22Rv1 (cell line): ENCODE measurements around the gene ACO1.

Source experiments
- CTCF ChIP-seq: fragments of 450-650 bp; IDR thresholded peaks from 2 replicates; pipeline ENCODE4 v1.5.1; 2017; ENCODE audit warnings: mild to moderate bottlenecking
- ZFX ChIP-seq: fragments of 450-650 bp; IDR thresholded peaks from 2 replicates; pipeline ENCODE4 v1.6.1; 2017; ENCODE audit warnings: antibody characterized with exemption, borderline replicate concordance

DNA sequence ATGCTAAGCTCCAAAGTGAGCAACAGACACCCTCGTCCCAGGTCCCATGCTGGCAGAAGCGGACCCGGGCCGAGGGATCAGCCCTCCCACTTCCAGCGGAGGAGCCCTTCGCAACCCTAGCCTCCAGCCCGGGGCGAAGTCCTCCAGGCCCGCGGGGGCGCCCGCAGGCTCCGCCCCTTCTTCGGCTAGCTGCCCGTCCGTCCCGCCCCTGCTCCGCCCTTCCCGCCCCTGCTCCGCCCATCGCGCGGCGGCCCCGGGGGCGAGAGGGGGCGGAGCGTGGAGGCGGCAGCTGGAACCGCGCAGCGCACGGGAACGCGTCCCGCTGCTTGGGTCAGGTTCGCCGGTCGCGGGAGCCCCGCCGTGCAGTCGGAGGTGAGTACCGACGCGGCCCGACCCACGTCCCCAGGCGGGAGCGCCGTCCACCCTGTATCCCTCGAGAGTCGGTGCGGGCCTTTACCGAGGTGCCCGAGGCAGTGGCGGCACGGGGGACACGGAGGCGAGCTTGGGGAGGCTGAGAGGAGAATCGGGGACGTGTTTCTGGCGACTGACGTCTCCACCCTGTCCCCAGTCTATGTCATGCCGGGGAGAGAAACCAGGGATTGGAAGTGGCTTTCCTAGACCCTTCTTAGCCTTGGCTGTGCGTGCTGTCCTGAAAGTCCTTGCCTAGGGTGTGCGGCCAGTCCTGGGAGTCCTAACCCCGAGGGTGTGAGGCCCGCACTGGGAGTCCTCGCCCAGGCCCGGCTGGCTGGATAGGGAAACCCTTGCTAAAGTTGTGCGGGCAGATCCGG lies at the start of gene ACO1:
- TF ChIP-seq CTCF (peak; percentile 37), ZFX (no peak)
